ENCODE measurements around the gene SLC16A1.

- no peak for TF ChIP-seq TAF1 (IDR thresholded peaks at IDR 0.05; ENCODE audit: borderline replicate concordance, insufficient read depth, low read length)
- TF ChIP-seq REST (IDR thresholded peaks at IDR 0.05; ENCODE audit: insufficient read depth in 1 of 2, low read depth in 2 of 2, low read length in 2 of 2): no peak
- TF ChIP-seq SIN3A (IDR thresholded peaks at IDR 0.05; ENCODE audit: borderline replicate concordance, insufficient read depth, low read length): no peak
Measured at GRCh38 chr1:112995890-112996289, 39.9 kb upstream of the SLC16A1 start.

Measured in PFSK-1 (cell line).